Activated CD8-positive, alpha-beta memory T cell treated with anti-CD3 and anti-CD28 coated beads for 36 hours (primary cell): ENCODE measurements around the gene SALL3. TPM values are rescaled to one million over a fixed set of nuclear protein-coding genes. Genes with fewer than 3 reads are reported as not detected.

Experiments
- CTCF ChIA-PET: fragments of 350-600 bp; sonication (Branson Sonifier 250); formaldehyde crosslinking; loops from one replicate; lab custom pipeline; 2021; ENCODE audit warnings: antibody characterized with exemption; lab: Charles Lee
- POLR2A ChIA-PET: fragments of 350-600 bp; sonication (Branson Sonifier 250); formaldehyde crosslinking; loops from one replicate; lab custom pipeline; 2021; ENCODE audit warnings: antibody characterized with exemption; lab: Charles Lee
- total RNA-seq, 2 experiments: library from RNA; stranded (reverse); gene quantifications; one replicate each; pipeline ENCODE4 v1.2.3, GENCODE V29; 2021

Gene SALL3
- total RNA-seq, 2 experiments from 2014 or later = 0.02 TPM; not detected in 1

GRCh38 chr18:78995740-78996395 lies 16.2 kb downstream of the SALL3 start:
- ChIA-PET POLR2A (no interaction called here), CTCF (no interaction called here)

GRCh38 chr18:78996741-78997490 lies 17.3 kb downstream of the SALL3 start:
- CTCF ChIA-PET = no interaction called here
- POLR2A ChIA-PET = no interaction called here

GRCh38 chr18:78998371-78999071 lies 18.9 kb downstream of the SALL3 start:
- ChIA-PET POLR2A (no interaction called here), CTCF (no interaction called here)

GRCh38 chr18:78999939-79000338 lies 20.3 kb downstream of the SALL3 start:
- POLR2A ChIA-PET = no interaction called here
- CTCF ChIA-PET = no interaction called here

GRCh38 chr18:79000997-79001396 lies 21.4 kb downstream of the SALL3 start:
- ChIA-PET POLR2A (no interaction called here), CTCF (no interaction called here)

- CTCF ChIA-PET = no interaction called here
- POLR2A ChIA-PET = no interaction called here
These were observed 26.0 kb downstream of the SALL3 start for GRCh38 chr18:79005653-79006052.

- POLR2A ChIA-PET = no interaction called here
- CTCF ChIA-PET = no interaction called here
These were observed 26.6 kb downstream of the SALL3 start for GRCh38 chr18:79006106-79006795.

GRCh38 chr18:79007440-79007839 lies 27.8 kb downstream of the SALL3 start:
- CTCF ChIA-PET = no interaction called here
- POLR2A ChIA-PET = no interaction called here

GRCh38 chr18:79008356-79008940 lies 28.8 kb downstream of the SALL3 start:
- ChIA-PET CTCF (no interaction called here), POLR2A (no interaction called here)

- CTCF ChIA-PET = interaction anchor here (0.6 kb wide), 1 partner anchor 10 kb away, joined by 3 read pairs; no protein-coding TSS in a partner anchor
These were observed 31.2 kb downstream of the SALL3 start for GRCh38 chr18:79010802-79011201.

GRCh38 chr18:79011300-79011870 lies 31.8 kb downstream of the SALL3 start:
- CTCF ChIA-PET = no interaction called here

More at GRCh38 chr18:79010802-79011201, 31.2 kb downstream of the SALL3 start:
- POLR2A ChIA-PET = no interaction called here

GRCh38 chr18:79013869-79014268 lies 34.3 kb downstream of the SALL3 start:
- POLR2A ChIA-PET = no interaction called here
- CTCF ChIA-PET = no interaction called here

More at GRCh38 chr18:79011300-79011870, 31.8 kb downstream of the SALL3 start:
- POLR2A ChIA-PET = no interaction called here

GRCh38 chr18:79018911-79019310 lies 39.3 kb downstream of the SALL3 start:
- ChIA-PET POLR2A (no interaction called here), CTCF (no interaction called here)

GRCh38 chr18:79019881-79020280 lies 40.3 kb downstream of the SALL3 start:
- POLR2A ChIA-PET = no interaction called here
- CTCF ChIA-PET = no interaction called here

GRCh38 chr18:79022603-79023002 lies 43.0 kb downstream of the SALL3 start:
- ChIA-PET POLR2A (no interaction called here), CTCF (no interaction called here)

GRCh38 chr18:79026491-79026890 lies 46.9 kb downstream of the SALL3 start:
- POLR2A ChIA-PET = no interaction called here
- CTCF ChIA-PET = no interaction called here

GRCh38 chr18:79030680-79031079 lies 51.1 kb downstream of the SALL3 start:
- CTCF ChIA-PET = no interaction called here
- POLR2A ChIA-PET = no interaction called here

GRCh38 chr18:79042276-79042675 lies 62.7 kb downstream of the SALL3 start:
- ChIA-PET POLR2A (interaction anchor here (0.6 kb wide), 1 partner anchor 306 kb away, joined by 3 read pairs; no protein-coding TSS in a partner anchor), CTCF (no interaction called here)

- ChIA-PET CTCF (no interaction called here), POLR2A (no interaction called here)
These were observed 63.7 kb downstream of the SALL3 start for GRCh38 chr18:79043288-79043687.
